Neural cell (in vitro differentiated cells): ENCODE results near the gene SVBP. TPM values are rescaled to one million over a fixed set of nuclear protein-coding genes. Genes with fewer than 3 reads are reported as not detected.

ENCODE experiments used
- H2AFZ ChIP-seq: fragments of 200-600, 300-800 bp; sonication (generic), shearing (Covaris generic); 2 replicates; pipeline ENCODE4 v1.6.0; 2014; ENCODE audit warnings: low read depth, mild to moderate bottlenecking, antibody characterized with exemption, low read length, moderate library complexity
- H3F3A ChIP-seq: fragments of 200-600 bp; shearing (Covaris generic); 2 replicates; pipeline ENCODE4 v1.6.1; 2016; ENCODE audit warnings: mild to moderate bottlenecking, moderate library complexity, mixed read lengths, antibody characterized with exemption, low read length; ENCODE audit not compliant: insufficient read depth, poor library complexity, severe bottlenecking
- H3K27ac ChIP-seq: fragments of 200-600, 300-800 bp; sonication (generic), shearing (Covaris generic); 2 replicates; pipeline ENCODE4 v1.5.1; 2014; ENCODE audit warnings: mild to moderate bottlenecking, low read length, moderate library complexity
- H3K27me3 ChIP-seq: fragments of 300-800, 200-600 bp; sonication (generic), shearing (Covaris generic); 2 replicates; pipeline ENCODE4 v1.6.0; 2014; ENCODE audit warnings: mild to moderate bottlenecking, low read depth, low read length, moderate library complexity; ENCODE audit not compliant: insufficient read depth
- H3K36me3 ChIP-seq: fragments of 300-800, 200-600 bp; sonication (generic), shearing (Covaris generic); 2 replicates; pipeline ENCODE4 v1.5.1; 2014; ENCODE audit warnings: mild to moderate bottlenecking, antibody characterized with exemption, low read length, moderate library complexity; ENCODE audit not compliant: insufficient read depth
- H3K4me2 ChIP-seq: fragments of 300-800, 200-600 bp; sonication (generic), shearing (Covaris generic); 2 replicates; pipeline ENCODE4 v1.6.0; 2014; ENCODE audit warnings: mild to moderate bottlenecking, low read length
- H3K4me3 ChIP-seq: fragments of 300-800, 200-600 bp; sonication (generic), shearing (Covaris generic); 2 replicates; pipeline ENCODE4 v1.5.1; 2014; ENCODE audit warnings: mild to moderate bottlenecking, low read length, moderate library complexity
- H3K79me2 ChIP-seq: fragments of 200-600 bp; shearing (Covaris generic); replicated peaks from 2 replicates; pipeline ENCODE4 v1.6.0; 2014; ENCODE audit warnings: mild to moderate bottlenecking, low read length, moderate library complexity; ENCODE audit not compliant: insufficient read depth
- H3K9ac ChIP-seq: fragments of 300-800, 200-600 bp; sonication (generic), shearing (Covaris generic); 2 replicates; pipeline ENCODE4 v1.6.1; 2016; ENCODE audit warnings: mild to moderate bottlenecking, low read length, mixed read lengths
- H3K9me2 ChIP-seq: fragments of 200-600 bp; shearing (Covaris generic); 2 replicates; pipeline ENCODE4 v1.6.1; 2016; ENCODE audit warnings: mild to moderate bottlenecking, low read length, mixed read lengths; ENCODE audit not compliant: insufficient read depth
- H3K9me3 ChIP-seq: fragments of 200-600, 300-800 bp; sonication (generic), shearing (Covaris generic); 2 replicates; pipeline ENCODE4 v1.6.1; 2016; ENCODE audit warnings: mild to moderate bottlenecking, mixed run types, low read length, moderate library complexity, mixed read lengths
- H4K20me1 ChIP-seq: fragments of 200-600 bp; shearing (Covaris generic); 2 replicates; pipeline ENCODE4 v1.6.1; 2016; ENCODE audit warnings: mild to moderate bottlenecking, mixed run types; ENCODE audit not compliant: insufficient read depth
- EP300 ChIP-seq: fragments of 450-650 bp; conservative IDR thresholded peaks from 2 replicates; pipeline ENCODE4 v1.6.1; 2014; ENCODE audit warnings: antibody characterized with exemption, mild to moderate bottlenecking, moderate library complexity; ENCODE audit not compliant: poor library complexity, severe bottlenecking
- EZH2 ChIP-seq: fragments of 200-600, 300-800 bp; shearing (Covaris generic), sonication (generic); IDR thresholded peaks from 2 replicates; pipeline ENCODE4 v1.6.1; 2014; ENCODE audit warnings: antibody characterized with exemption, low read length, borderline replicate concordance, mild to moderate bottlenecking; ENCODE audit not compliant: insufficient read depth, poor library complexity, severe bottlenecking
- MXI1 ChIP-seq: fragments of 450-650 bp; conservative IDR thresholded peaks from 2 replicates; pipeline ENCODE4 v1.6.1; 2014; ENCODE audit warnings: antibody characterized with exemption, mild to moderate bottlenecking; ENCODE audit not compliant: poor library complexity, severe bottlenecking
- POLR2AphosphoS5 ChIP-seq: IDR thresholded peaks from 2 replicates; pipeline ENCODE4 v1.6.1; 2012
- RAD21 ChIP-seq: fragments of 450-650 bp; conservative IDR thresholded peaks from 2 replicates; pipeline ENCODE4 v1.6.1; 2014; ENCODE audit warnings: antibody characterized with exemption, mild to moderate bottlenecking, moderate library complexity
- SMC3 ChIP-seq: fragments of 450-650 bp; conservative IDR thresholded peaks from 2 replicates; pipeline ENCODE4 v1.6.1; 2014; ENCODE audit warnings: antibody characterized with exemption, mild to moderate bottlenecking, moderate library complexity; ENCODE audit not compliant: poor library complexity
- TAF1 ChIP-seq: IDR thresholded peaks from 2 replicates; pipeline ENCODE4 v1.6.1; 2012; ENCODE audit warnings: low read depth
- polyA plus RNA-seq: library from polyadenylated mRNA; depleted of rRNA; stranded (reverse); fragments of >200 nt; gene quantifications from 2 replicates; pipeline ENCODE4 v1.2.3, GENCODE V29; 2014
- TF ChIP-seq, protein P1 (sequence below): fragments of 450-650 bp; IDR thresholded peaks from 2 replicates; pipeline ENCODE4 v1.5.1; 2014; ENCODE audit warnings: antibody characterized with exemption, mild to moderate bottlenecking, moderate library complexity; ENCODE audit not compliant: poor library complexity, severe bottlenecking
- TF ChIP-seq, protein P2 (sequence below): IDR thresholded peaks from 2 replicates; pipeline ENCODE4 v1.6.1; 2012; ENCODE audit warnings: borderline replicate concordance

Gene SVBP
- polyA plus RNA-seq, 1 donor from 2014 or later: 231 TPM

GRCh38 chr1:42822800-42823392 lies 5.7 kb upstream of the SVBP start:
- Histone ChIP-seq H3K9me3 (no peaks in the 10 kb centered on the region), H3K4me2 (no peak overlapping the region), H4K20me1 (no peaks in the 10 kb centered on the region), H3F3A (no peaks in the 10 kb centered on the region), H3K79me2 (no peaks in the 10 kb centered on the region), H3K27me3 (no peaks in the 10 kb centered on the region), H3K9me2 (no peaks in the 10 kb centered on the region), H3K4me3 (no peak overlapping the region), H3K9ac (no peak overlapping the region), H3K27ac (no peak overlapping the region), H2AFZ (no peak overlapping the region), H3K36me3 (no peaks in the 10 kb centered on the region)
- TF ChIP-seq EZH2 (no peak), SMC3 (no peak), TAF1 (no peak), RAD21 (no peak), POLR2AphosphoS5 (no peak), MXI1 (no peak), EP300 (no peak)
- TF ChIP-seq, protein P1, sequence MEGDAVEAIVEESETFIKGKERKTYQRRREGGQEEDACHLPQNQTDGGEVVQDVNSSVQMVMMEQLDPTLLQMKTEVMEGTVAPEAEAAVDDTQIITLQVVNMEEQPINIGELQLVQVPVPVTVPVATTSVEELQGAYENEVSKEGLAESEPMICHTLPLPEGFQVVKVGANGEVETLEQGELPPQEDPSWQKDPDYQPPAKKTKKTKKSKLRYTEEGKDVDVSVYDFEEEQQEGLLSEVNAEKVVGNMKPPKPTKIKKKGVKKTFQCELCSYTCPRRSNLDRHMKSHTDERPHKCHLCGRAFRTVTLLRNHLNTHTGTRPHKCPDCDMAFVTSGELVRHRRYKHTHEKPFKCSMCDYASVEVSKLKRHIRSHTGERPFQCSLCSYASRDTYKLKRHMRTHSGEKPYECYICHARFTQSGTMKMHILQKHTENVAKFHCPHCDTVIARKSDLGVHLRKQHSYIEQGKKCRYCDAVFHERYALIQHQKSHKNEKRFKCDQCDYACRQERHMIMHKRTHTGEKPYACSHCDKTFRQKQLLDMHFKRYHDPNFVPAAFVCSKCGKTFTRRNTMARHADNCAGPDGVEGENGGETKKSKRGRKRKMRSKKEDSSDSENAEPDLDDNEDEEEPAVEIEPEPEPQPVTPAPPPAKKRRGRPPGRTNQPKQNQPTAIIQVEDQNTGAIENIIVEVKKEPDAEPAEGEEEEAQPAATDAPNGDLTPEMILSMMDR: no peak
- TF ChIP-seq, protein P2, sequence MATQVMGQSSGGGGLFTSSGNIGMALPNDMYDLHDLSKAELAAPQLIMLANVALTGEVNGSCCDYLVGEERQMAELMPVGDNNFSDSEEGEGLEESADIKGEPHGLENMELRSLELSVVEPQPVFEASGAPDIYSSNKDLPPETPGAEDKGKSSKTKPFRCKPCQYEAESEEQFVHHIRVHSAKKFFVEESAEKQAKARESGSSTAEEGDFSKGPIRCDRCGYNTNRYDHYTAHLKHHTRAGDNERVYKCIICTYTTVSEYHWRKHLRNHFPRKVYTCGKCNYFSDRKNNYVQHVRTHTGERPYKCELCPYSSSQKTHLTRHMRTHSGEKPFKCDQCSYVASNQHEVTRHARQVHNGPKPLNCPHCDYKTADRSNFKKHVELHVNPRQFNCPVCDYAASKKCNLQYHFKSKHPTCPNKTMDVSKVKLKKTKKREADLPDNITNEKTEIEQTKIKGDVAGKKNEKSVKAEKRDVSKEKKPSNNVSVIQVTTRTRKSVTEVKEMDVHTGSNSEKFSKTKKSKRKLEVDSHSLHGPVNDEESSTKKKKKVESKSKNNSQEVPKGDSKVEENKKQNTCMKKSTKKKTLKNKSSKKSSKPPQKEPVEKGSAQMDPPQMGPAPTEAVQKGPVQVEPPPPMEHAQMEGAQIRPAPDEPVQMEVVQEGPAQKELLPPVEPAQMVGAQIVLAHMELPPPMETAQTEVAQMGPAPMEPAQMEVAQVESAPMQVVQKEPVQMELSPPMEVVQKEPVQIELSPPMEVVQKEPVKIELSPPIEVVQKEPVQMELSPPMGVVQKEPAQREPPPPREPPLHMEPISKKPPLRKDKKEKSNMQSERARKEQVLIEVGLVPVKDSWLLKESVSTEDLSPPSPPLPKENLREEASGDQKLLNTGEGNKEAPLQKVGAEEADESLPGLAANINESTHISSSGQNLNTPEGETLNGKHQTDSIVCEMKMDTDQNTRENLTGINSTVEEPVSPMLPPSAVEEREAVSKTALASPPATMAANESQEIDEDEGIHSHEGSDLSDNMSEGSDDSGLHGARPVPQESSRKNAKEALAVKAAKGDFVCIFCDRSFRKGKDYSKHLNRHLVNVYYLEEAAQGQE: no peak

DNA sequence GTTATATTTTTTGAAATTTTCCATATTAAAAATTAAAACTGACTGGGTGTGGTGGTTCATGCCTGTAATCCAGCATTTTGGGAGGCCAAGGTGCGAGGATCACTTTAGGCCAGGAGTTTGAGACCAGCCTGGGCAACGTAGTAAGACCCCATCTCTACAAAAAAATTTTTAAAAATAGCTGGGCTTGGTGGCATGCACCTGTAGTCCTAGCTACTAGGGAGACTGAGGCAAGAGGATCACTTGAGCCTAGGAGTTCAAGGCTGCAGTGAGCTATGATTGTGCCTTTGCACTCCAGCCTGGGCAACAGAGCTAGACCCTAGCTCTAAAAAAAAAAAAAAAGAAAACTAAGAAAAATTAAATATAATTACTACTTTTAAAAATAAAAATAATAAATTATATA lies 4.5 kb upstream of the SVBP start:
- Histone ChIP-seq H3K9ac (no peak overlapping the region), H3K36me3 (no peaks in the 10 kb centered on the region), H3K27me3 (no peaks in the 10 kb centered on the region), H4K20me1 (no peaks in the 10 kb centered on the region), H3F3A (no peaks in the 10 kb centered on the region), H3K4me3 (no peak overlapping the region), H3K27ac (no peak overlapping the region), H3K9me3 (no peaks in the 10 kb centered on the region), H3K9me2 (no peaks in the 10 kb centered on the region), H2AFZ (no peak overlapping the region), H3K4me2 (no peak overlapping the region), H3K79me2 (no peaks in the 10 kb centered on the region)
- TF ChIP-seq EP300 (no peak), RAD21 (no peak), EZH2 (no peak), POLR2AphosphoS5 (no peak), SMC3 (no peak), TAF1 (no peak), MXI1 (no peak)
- TF ChIP-seq, protein P2: no peak
- TF ChIP-seq, protein P1: no peak
